HG02642 (cell line): ENCODE measurements around the gene IGSF5.
"Not testable (repeated sequence)": the region's sequence is repeated elsewhere in the genome, so short reads cannot be mapped to it uniquely, and the experiment has no call there.

ENCODE experiments used
- ATAC-seq: cut with Tn5 transposase; IDR thresholded peaks from one replicate; pipeline ENCODE4 v1.9.1; 2021; ENCODE audit warnings: mild to moderate bottlenecking; ENCODE audit not compliant: unreplicated experiment, poor library complexity

Gene IGSF5

DNA sequence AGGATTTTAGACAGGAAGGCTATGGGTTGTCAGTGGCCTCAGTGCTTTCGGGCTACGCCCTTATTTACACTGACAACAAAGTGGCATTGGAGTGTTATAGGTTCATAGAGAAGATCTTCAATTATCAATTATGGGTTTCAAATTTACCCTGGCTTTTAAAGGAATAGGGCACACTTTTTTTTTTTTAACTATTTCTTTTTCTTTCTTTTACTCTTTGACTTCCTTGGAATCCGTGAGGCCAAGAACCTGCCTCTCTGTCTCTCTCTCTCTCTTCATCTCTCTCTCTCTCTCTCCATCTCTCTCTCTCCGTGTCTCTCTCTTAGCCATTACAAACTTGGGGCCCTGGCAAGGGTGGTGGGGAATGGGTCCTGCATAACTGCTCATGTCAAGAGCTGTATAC, at the start of gene IGSF5:
Gene IGSF5, plus strand, starts transcription at position 301 of the 400 bp plus-strand sequence. CDS start 327 bp downstream, outside the sequence.
- ATAC-seq, result not testable (repeated sequence)

DNA sequence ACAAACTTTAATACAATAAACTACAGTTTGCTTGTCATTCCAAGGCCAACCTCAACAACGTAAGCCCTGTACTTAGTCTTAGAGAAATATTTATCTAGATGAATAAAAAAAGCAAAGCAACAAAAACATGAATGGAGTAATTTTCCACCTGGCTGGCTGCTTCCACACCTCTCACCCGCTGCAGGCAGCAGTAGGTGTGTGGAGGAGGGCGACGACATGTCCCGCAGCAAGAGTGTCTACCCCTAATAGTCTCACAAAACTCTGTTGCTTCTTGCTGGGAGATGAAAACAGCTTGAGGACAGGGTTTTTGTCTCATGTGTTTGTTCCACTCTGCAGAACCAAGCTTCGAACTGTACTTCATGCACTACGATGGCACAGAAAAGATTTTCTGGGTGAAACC, 48.8 kb upstream of the IGSF5 start:
- ATAC-seq, result no peak

DNA sequence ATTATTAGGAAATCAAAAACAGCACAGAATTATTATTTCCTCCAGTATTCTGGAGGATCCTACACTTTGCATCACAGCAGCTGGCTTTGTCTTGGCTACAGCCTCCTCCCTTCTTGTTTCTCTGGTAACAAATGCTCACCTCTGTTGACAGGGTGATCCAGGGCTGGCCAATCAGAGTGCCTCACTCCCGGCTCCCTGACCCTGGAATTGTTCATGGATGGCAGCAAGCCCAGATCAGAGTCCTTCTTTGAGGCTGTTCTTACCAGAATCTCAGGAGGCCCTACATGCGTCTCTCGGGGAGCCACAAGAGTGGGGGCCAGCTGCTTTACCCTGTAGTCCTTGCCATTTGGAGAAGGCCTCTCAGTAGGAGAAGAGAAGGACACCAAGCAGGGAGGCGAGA, 48.4 kb upstream of the IGSF5 start:
- ATAC-seq, result no peak

DNA sequence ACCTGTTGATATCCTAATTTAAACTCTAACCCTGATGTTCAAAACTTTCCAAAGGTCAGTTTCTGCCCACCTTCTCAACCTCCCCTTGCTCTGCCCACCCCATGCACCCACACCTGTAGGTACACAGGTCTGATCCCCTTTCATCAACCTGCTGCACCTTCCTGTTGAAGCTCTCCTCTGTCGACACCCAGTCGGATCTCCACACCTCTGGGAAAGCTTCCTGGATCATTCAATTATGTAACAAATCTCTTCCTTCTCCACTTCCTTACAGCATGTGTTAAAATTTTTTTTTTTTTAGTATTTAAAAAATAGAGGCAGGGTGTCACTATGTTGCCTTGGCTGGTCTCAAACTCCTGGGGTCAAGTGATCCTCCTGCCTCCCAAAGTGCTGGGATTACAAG, 44.7 kb upstream of the IGSF5 start:
- no peak for ATAC-seq

DNA sequence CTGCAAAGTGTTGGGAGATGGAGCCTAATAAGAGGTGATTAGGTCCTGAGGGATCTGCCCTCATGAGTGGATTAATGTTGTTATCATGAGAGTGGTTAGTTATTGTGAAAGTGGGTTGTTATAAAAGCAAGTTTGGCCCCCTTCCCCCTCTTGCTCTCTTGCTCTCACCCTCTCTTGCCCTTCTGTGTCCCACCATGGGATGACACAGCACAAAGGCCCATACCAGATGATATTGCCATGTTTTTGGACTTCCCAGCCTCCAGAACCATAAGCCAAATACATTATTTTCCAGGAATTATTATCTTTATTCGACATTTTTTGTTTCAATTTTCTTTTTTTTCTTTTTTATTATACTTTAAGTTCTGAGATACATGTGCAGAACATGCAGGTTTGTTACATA, 41.4 kb upstream of the IGSF5 start:
- ATAC-seq, result no peak

DNA sequence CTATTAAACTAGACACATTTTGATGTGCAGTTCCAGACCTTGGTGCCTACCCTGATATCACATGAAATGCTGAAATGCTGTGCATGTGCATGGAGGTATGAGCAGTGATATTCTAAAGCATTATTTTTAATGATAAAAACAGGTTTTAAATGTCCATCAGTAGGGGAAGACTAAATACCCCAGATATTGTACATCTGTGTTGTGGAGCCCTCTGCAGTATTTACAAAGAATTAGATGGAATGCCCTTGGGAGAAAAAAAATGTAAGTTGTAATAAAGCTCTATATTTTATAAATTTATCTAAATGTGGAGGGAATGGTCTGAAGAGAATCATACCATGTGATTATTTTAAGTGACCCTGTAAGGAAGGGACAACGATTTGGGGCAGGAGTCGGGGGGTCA, 39.1 kb upstream of the IGSF5 start:
- ATAC-seq, result no peak

DNA sequence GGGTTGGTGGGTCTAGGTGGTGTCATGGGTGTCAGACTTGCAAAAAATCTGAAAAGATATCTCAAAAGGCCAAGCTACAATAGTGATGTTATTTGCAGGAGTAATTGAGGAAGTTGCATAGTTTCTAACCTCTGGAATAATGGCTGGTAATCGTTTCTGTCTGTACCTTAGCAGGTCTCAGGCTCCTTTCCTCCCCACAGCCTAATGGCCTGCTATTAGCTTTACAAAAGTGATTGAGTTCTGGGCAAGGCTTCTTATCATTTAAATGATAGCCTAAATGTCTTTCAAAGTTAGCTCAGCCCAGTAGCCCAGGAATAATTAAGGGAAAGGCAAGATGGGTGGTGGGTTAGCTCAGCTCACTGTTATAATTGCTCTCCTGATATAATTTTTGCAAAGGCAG, 37.7 kb upstream of the IGSF5 start:
- no peak for ATAC-seq

DNA sequence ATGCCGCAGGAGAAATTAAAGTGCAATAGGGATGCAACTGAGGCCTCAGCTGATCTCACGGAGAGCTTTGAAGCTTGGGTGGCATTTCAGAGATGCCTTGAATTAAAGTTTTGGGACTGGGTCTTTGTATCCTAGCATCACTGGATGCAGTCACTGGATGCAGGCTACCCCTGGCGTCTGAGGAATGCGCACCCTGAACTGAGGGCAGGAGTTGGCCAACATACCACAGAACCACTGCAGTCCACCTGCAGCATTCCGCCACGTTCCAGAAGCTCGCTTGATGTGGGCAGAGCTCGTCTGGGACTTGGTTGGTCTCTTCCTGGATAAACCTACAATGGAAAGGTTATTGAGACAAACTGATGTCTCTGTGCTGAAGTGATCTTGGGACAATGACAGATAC, 34.1 kb upstream of the IGSF5 start:
- no peak for ATAC-seq

DNA sequence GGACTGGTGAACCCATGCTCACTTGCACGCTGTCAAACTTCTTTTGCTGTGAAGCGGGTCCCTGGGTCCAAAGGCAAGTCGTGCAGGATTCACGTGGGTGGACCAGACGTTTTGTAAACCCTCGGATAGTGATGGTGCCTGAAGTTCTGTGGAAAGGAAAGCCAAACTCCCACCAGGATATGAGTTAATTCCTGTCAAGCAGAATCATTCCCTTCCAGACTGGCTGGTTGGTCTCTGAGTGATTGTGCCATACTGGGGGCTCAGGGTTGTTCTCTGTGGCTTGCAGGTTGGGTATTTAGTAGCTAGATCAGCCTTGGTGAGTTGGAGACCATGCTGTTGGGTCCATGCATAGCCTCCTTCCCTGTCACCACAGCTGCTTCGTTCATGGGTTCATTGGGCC, 32.7 kb upstream of the IGSF5 start:
- ATAC-seq, result no peak

DNA sequence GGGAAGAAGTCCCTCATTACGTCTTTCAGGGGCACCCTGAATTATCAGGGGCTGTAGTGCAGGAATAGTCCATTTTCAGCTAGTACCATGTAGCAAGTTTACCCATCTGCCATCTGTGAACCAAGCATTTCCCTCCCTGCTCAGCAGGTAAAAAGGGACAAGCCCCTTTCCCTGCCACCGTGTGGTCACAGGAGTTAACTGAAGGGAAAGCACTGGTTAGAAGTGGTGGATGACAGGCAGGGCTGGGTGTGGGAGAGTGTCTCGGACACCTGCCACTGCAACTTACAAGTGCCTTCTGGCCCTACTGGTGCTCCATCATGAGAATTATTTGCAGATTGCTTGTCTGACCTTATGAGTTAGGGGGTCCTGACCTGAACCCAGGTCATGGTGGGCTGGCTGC, 32.0 kb upstream of the IGSF5 start:
- ATAC-seq, result no peak

DNA sequence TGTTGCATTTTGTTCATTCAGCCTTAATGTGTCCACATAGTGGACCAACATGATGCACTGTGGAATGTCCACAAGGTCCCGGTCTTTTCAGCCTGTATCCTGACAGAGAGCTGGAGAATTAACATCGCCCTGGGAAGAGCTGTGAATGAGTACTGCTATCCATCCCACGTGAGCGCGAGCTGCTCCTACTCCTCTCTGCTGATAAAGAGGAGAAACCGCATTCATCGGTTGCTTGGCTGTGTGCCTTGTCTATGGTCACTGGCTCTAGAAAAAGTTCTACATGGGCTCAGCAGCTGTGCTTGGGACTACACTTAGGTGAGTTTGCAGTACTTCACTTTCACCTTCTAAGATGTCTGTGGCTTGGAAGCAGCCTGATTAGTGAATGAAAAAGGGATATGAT, 31.1 kb upstream of the IGSF5 start:
- no peak for ATAC-seq

DNA sequence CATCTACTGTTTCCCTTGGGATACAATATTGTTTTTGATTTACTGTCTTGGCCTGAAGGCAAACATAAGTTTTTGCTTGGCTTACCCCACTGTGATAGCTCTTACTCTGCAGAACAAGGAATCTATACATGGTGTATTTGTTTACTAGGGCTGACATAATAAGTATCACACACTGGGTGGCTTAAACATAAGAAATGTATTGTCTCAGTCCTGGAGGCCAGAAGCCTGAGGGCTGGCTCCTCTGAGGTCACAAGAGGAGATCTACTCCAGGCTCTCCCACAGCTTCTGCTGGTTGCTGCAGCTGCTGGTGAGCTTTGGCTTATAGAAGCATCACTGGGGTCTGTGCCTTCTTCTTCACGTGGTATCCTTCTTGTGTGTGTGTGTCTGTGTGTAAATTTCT, 30.7 kb upstream of the IGSF5 start:
- ATAC-seq, result no peak

DNA sequence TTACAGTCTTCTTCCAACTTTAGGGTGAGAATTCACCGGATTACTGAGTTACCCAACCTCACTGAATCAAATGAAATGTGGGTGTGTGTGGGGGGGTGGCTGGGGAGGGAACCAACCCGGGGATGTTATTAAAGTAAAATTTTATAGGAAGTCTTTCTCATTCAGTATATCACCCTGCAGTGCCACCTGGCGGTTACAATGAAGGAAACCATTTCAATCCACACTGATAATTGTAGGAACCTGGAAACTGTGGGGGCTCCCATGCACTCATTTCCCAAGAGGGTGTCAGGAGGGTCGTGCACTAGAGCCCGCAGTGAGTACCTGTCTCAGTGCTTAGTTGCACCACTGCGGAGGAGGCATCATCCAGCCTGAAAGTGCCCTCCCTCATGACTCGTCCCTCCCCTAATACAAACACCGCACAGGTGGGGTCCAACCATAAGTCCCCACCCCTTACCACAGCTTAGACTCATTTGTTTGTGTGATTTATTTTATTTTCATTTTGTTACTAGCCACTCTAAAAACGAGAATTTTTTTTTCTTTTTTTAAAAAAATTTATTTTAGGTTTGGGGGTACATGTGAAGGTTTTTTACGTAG, 29.1 kb upstream of the IGSF5 start:
- ATAC-seq, result no peak

DNA sequence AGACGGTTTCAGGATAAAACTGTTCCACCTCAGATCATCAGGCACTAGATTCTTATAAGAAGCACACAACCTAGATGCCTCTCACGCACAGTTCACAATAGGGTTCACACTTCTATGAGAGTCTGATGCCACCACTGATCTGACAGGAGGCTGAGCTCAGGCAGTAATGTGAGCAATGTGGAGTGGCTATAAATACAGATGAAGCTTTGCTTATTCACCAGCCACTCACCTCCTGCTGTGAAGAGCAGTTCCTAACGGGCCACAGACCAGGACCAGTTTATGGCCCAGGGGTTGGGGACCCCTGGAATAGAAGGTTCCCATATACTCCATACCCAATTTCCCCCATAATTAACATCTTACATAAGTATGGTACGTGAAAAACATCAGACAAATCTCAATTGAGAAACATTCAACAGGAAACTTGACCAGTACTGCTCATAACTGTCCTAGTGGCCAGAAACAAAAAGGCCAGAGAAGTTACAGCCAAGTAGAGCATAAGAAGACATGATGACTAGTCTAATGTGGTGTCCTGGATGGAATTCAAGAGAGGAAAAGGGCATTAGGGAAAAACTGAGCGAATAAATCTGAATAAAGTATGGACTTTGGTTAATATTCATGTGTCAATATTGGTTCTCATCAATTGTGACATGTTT, 24.7 kb upstream of the IGSF5 start:
- no peak for ATAC-seq

DNA sequence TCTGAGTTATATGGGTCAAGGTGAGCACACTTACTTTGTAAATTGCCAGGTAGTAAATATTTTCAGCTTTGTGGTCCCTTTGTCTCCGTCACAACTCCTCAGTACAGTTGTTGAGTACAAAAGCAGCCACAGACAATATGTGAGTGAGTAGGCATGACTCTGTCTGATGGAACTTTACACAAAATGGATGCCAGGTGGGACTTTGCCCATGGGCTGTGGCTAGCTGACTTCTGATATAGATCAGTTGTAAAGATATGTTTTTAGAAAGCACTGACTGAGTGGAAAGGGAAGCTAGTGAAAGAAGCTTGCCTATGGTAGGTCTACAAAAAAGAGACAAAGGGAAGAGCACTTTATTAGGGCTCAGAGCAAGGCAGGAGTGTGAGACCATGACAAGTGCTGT, 23.1 kb upstream of the IGSF5 start:
- no peak for ATAC-seq

DNA sequence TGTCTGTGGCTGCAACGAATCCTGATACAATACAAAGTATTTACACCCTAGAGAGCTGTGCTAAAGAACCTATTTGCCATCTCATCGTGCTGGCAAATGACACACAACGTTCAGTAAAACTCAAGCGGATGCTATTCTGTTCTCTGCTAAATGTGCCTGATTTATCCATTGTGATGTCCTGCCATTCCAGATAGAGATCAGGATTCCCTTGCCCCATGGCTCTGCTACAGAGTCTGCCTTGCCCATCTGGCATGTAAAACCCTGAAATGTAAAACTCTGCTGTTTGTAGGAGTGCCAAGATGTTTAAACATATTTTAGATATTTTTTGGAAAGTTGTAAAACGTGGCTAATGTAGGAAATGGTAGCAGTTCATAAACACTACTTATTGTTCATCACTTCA, 20.0 kb upstream of the IGSF5 start:
- ATAC-seq, result no peak

DNA sequence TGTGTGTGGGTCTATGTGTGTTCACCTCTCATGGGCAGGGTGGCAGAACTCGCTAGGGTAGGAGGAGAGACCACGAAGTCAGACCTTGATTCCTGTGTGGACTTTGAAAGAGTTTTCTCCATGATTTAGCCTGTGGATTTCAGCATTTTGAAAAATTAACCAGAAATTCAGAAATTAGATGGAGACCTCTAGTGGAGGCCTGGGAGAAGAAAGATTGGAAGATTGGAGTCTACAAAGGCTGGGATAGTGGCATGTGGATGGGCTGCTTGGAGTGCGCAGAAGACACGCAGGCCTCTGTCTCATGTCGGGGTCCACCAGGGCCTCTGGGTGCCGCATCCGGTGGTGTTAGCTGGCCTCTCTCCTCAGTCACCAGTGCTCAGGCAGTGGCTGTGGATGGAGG, 18.9 kb upstream of the IGSF5 start:
- no peak for ATAC-seq

DNA sequence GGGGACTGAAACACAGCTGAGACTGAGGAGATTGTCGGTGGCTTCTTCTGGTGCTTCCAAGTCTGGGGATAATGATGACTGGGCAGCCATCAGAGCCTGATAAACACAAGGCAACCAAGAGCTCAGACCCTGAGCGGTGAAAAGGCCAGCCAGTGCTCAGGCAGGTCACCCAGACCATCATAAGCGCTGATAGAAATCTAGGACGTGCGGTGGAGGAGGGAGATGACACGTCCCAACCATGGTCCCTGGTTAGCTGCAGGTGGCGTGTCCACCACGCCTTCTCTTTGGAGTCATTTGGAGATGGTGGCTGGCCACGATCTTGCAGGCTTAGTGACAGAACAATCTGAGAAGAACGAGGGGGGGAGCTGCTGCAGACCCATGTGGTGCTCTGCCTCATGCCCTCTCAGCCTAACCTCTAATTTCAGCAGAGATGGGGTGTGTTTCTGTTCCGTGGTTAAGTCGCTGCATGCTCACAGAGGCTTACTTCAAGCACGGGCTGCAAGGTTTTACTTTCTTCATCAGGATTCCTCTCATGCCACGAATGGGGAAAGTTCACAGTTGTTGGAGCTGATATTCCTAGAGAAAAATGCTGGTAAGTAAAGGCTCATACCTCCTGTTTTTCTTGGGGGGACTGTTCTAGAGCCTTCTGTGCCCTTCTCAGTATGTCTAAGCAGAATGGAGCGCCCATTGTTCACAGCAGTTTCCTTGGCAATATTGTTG, 17.4 kb upstream of the IGSF5 start:
- ATAC-seq, result no peak

DNA sequence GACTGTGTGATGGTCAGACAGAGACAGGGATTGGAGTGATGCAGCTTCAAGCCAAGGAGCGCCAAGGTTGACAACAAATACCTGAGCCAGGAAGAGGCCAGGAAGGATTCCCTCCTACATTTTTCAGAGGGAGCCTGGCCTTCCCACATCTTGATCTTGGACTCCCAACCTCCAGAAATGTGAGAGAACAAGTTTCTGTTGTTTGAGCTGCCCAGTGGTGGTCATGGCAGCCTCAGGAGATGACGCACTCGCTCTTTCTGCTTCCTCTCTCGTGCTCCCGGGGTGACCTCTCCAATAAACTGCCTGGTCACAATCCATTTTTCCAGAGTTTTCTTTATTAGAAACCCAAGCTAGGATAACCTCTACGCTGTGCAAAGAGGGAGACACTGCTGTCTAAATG, 16.6 kb upstream of the IGSF5 start:
- ATAC-seq, result no peak

DNA sequence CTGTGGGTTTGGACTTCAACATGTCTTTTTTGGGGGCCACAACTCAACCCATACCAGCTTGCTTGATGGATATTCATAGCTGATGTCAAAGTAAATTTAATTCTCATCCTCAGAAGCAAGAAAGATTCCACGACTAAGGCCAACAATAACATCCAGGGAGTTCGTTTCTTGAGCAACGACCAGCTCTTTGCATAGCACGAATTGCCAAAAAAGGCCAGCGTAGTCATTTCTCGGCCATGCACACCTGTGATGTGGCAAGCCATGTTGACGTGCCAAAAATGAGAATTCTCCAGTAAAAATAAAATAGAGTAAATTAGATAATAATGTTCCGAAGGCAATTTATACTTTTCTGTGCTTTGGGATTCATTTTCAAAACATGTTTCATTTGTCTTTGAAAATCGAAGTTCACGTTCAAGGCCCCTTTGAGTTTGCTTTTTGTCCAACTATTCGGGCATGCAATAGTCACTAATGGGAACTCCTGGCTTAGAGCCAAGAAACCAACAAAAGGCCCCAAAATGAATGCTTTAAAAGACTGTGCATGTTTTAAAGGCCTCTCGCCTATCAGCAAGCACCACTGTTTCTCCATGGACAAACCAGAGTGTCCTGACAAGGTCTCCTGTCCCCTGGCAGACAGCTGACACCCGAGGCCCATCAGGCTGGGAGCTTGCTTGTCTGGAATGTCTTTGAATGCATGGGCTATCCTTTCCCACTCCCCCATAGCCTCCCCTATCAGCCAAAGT, 14.4 kb upstream of the IGSF5 start:
- no peak for ATAC-seq

DNA sequence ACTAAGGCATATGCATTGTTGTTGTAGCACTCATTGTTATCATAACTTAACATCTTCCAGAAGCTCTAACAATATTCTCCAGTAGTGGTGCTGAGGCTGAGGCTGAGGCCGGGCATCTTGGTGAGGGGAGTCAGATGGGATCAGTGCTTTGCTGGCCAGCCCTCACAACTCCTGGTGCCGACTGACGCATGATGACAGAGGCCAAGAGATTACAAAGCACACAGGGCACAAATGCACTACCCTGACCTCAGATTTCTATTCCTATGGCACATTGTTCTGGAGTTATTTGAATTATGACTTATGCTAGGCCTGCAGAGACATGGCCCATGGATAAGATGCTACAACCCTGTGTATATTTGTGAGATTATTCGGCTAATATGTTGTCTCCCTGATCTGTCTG, 8.3 kb upstream of the IGSF5 start:
- ATAC-seq, result no peak
